B cell (primary cell): ENCODE measurements around the gene LRIG1. TPM values are rescaled to one million over a fixed set of nuclear protein-coding genes. Genes with fewer than 3 reads are reported as not detected.

Source experiments
- ATAC-seq: fragments of 200-7000 bp; cut with Tn5 transposase; one replicate; pipeline ENCODE4 v1.10.0; 2021; ENCODE audit warnings: low read depth, mild to moderate bottlenecking, moderate number of reproducible peaks, moderate library complexity
- CTCF ChIA-PET: fragments of 350-600 bp; sonication (Branson Sonifier 250); formaldehyde crosslinking; loops from one replicate; lab custom pipeline; 2021; ENCODE audit warnings: antibody characterized with exemption, inconsistent platforms; lab: Charles Lee
- POLR2A ChIA-PET: fragments of 350-600 bp; sonication (Branson Sonifier 250); formaldehyde crosslinking; loops from one replicate; lab custom pipeline; 2021; ENCODE audit warnings: antibody characterized with exemption; lab: Charles Lee
- DNase-seq: peaks from one replicate; pipeline ENCODE4 v3.0.0; 2013
- H2AFZ ChIP-seq: 2 replicates; pipeline ENCODE4 v1.6.1; 2012; ENCODE audit warnings: mild to moderate bottlenecking, low read depth, low read length; ENCODE audit not compliant: insufficient read depth, poor library complexity, severe bottlenecking
- H3K27ac ChIP-seq, 2 donors: 1 replicate in 1 of 2; 2 replicates in 1 of 2; pipeline ENCODE4 v1.5.1; 2012 to 2013; ENCODE audit warnings: low read length in 2 of 2, mild to moderate bottlenecking in 2 of 2, moderate library complexity in 1 of 2
- H3K27me3 ChIP-seq, 4 experiments: fragments of 200-600 bp in 1 of 4; sonication (generic) in 1 of 4; replicated peaks in 1 of 4; 1 replicate in 2 of 4; 2 replicates in 2 of 4; pipeline versions ENCODE4 v1.6.1 to v1.7.0; 2013 to 2016; ENCODE audit warnings: low read length in 3 of 4, mild to moderate bottlenecking in 2 of 4, mixed read lengths in 1 of 4, moderate library complexity in 1 of 4; ENCODE audit not compliant: insufficient read depth in 4 of 4, control insufficient read depth in 3 of 4; ENCODE audit errors: control extremely low read depth in 1 of 4
- H3K36me3 ChIP-seq, 2 experiments: replicated peaks in 1 of 2; 1 replicate in 1 of 2; 2 replicates in 1 of 2; pipeline versions ENCODE4 v1.6.1 to v1.7.1; 2013; ENCODE audit warnings: low read length in 1 of 2; ENCODE audit not compliant: insufficient read depth in 2 of 2, control insufficient read depth in 1 of 2; ENCODE audit errors: control extremely low read depth in 1 of 2, extremely low read depth in 1 of 2
- H3K4me1 ChIP-seq, 2 donors: fragments of 200-600 bp in 1 of 2; sonication (generic) in 1 of 2; 1 replicate in 1 of 2; 2 replicates in 1 of 2; pipeline versions ENCODE4 v1.5.1 to v1.6.1; 2013 to 2017; ENCODE audit warnings: low read length in 2 of 2; ENCODE audit not compliant: control insufficient read depth in 2 of 2, insufficient read depth in 2 of 2
- H3K4me2 ChIP-seq: replicated peaks from 2 replicates; pipeline ENCODE3; 2012; ENCODE audit warnings: mild to moderate bottlenecking, low read depth, low read length; ENCODE audit not compliant: poor library complexity, severe bottlenecking
- H3K4me3 ChIP-seq, 5 experiments: fragments of 200-600 bp in 1 of 5; sonication (generic) in 1 of 5; 1 replicate in 3 of 5; 2 replicates in 2 of 5; pipeline versions ENCODE4 v1.5.1 to v1.7.0; 2011 to 2016; ENCODE audit warnings: low read length in 4 of 5, mild to moderate bottlenecking in 4 of 5, low read depth in 2 of 5, control low read depth in 1 of 5, moderate library complexity in 1 of 5; ENCODE audit not compliant: insufficient read depth in 1 of 5; ENCODE audit errors: control extremely low read depth in 1 of 5, extremely low read depth in 1 of 5
- H3K79me2 ChIP-seq: fragments of 200-600 bp; sonication (generic); one replicate; pipeline ENCODE4 v1.6.0; 2016; ENCODE audit warnings: low read length; ENCODE audit not compliant: control insufficient read depth, insufficient read depth
- H3K9ac ChIP-seq: fragments of 200-600 bp; sonication (generic); 2 replicates; pipeline ENCODE4 v1.6.1; 2017; ENCODE audit warnings: mild to moderate bottlenecking, low read length, moderate library complexity
- H3K9me3 ChIP-seq, 3 donors: one replicate each; pipeline versions ENCODE4 v1.6.1 to v1.7.1; 2013; ENCODE audit warnings: low read length in 2 of 3; ENCODE audit not compliant: control insufficient read depth in 2 of 3, insufficient read depth in 1 of 3; ENCODE audit errors: control extremely low read depth in 1 of 3
- H4K20me1 ChIP-seq: 2 replicates; pipeline ENCODE4 v1.6.0; 2012; ENCODE audit warnings: mild to moderate bottlenecking, low read length; ENCODE audit not compliant: insufficient read depth, control insufficient read depth, poor library complexity, severe bottlenecking
- H3K27ac Mint-ChIP-seq: one replicate; pipeline ENCODE4 v1.8.0; 2021; ENCODE audit warnings: mixed read lengths
- H3K27me3 Mint-ChIP-seq: one replicate; pipeline ENCODE4 v1.8.0; 2021; ENCODE audit warnings: mixed read lengths
- H3K4me1 Mint-ChIP-seq: one replicate; pipeline ENCODE4 v1.8.0; 2021; ENCODE audit warnings: mixed read lengths
- H3K4me3 Mint-ChIP-seq: one replicate; pipeline ENCODE4 v1.8.0; 2021; ENCODE audit warnings: mixed read lengths
- H3K9me3 Mint-ChIP-seq: one replicate; pipeline ENCODE4 v1.8.0; 2022; ENCODE audit warnings: mixed read lengths; ENCODE audit not compliant: insufficient read depth
- CTCF ChIP-seq: fragments of 200-600 bp; IDR thresholded peaks from one replicate; pipeline ENCODE4 v1.8.0; 2022; ENCODE audit warnings: antibody characterized with exemption, mild to moderate bottlenecking
- EZH2 ChIP-seq: IDR thresholded peaks from 2 replicates; pipeline ENCODE4 v1.6.1; 2012; ENCODE audit warnings: borderline replicate concordance, low read depth, mild to moderate bottlenecking, moderate library complexity, low read length; ENCODE audit not compliant: insufficient read depth, poor library complexity, severe bottlenecking
- WGBS: methylation state at CpG from one replicate; pipeline ENCODE4 v1.1.5; 2013; ENCODE audit warnings: missing lambda C conversion rate; ENCODE audit not compliant: insufficient coverage; 5-methylcytosine and 5-hydroxymethylcytosine counted together
- intact Hi-C: fragments of 100-400 bp; cut with micrococcal nuclease; formaldehyde crosslinking; loops from one replicate; pipeline ENCODE4 v1.10.0; 2022
- polyA plus RNA-seq: library from polyadenylated mRNA; depleted of rRNA; stranded (reverse); fragments of >200 nt; gene quantifications from 2 replicates; pipeline ENCODE4 v1.2.3, GENCODE V29; 2012
- total RNA-seq, 2 donors: library from RNA; stranded (reverse); fragments of 120-200 nt in 1 of 2; gene quantifications; 1 replicate in 1 of 2; 2 replicates in 1 of 2; pipeline versions ENCODE4 v1.2.3 to v1.2.4, GENCODE V29; 2013 to 2022

LRIG1 gene
- total and polyA plus RNA-seq, 2 donors (not counting 1 experiment from before 2014, with no cell fraction given) = 9.2 to 12.4 TPM

- Histone ChIP-seq H3K4me1 (no peaks in the 10 kb centered on the region), H4K20me1 (no peaks in the 10 kb centered on the region), H2AFZ (no peak overlapping the region), H3K79me2 (no peaks in the 10 kb centered on the region), H3K4me2 (no peak overlapping the region), H3K27ac (no peak overlapping the region), H3K9me3 (no peaks in the 10 kb centered on the region), H3K4me3 (no peak overlapping the region), H3K27me3 (no peaks in the 10 kb centered on the region), H3K9ac (no peak overlapping the region), H3K36me3 (peaks cover 5 to 6% of the 10 kb centered on the region in 2 experiments)
- 100% methylated on average over 1 of the region's 5 CpGs for WGBS
- no peak for DNase-seq
- intact Hi-C loops = no loop called here
- H3K27me3 Mint-ChIP-seq = no peaks in the 10 kb centered on the region
- ChIA-PET POLR2A (no interaction called here), CTCF (interaction anchor here (1.1 kb wide), 1 partner anchor 10 kb away, joined by 3 read pairs; no protein-coding TSS in a partner anchor)
- H3K4me3 Mint-ChIP-seq = no peak overlapping the region
- H3K27ac Mint-ChIP-seq = no peak overlapping the region
- no peaks in the 10 kb centered on the region for H3K4me1 Mint-ChIP-seq
- no peak for TF ChIP-seq EZH2
- no peak for TF ChIP-seq CTCF
- H3K9me3 Mint-ChIP-seq = no peaks in the 10 kb centered on the region
- ATAC-seq = no peak
Measured at GRCh38 chr3:66365080-66365479, 135.7 kb downstream of the LRIG1 start.

DNA sequence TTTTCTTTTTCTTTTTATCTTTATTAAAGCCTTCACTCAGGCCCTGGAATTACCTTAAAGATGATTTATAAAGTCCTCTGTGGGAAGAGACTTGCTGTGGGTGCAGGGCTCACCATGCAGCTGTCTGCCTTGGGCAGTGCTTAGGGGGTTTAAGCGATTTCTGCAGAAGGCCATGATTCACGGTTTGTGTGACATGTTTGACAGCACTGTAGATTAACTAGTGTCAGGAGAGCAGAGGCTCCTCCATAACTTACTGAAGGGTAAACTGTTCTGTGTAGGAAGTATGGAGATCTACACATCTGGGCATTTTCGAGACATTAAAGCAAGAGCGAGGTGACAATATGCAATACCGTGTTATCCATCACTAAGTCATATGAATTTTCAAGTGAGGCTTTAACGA lies 137.7 kb downstream of the LRIG1 start:
- peaks cover 0 to 2% of the 10 kb centered on the region in 2 experiments for H3K36me3 ChIP-seq
- H3K27me3 ChIP-seq = no peaks in the 10 kb centered on the region
- ATAC-seq (no peak), DNase-seq (no peak)
- H3K4me1 ChIP-seq = no peaks in the 10 kb centered on the region
- Mint-ChIP-seq H3K27me3 (no peaks in the 10 kb centered on the region), H3K4me1 (no peaks in the 10 kb centered on the region), H3K9me3 (no peaks in the 10 kb centered on the region), H3K27ac (no peak overlapping the region), H3K4me3 (no peak overlapping the region)
- H3K79me2 ChIP-seq = no peaks in the 10 kb centered on the region
- no peak overlapping the region for H2AFZ ChIP-seq
- CTCF ChIA-PET = interaction anchor here (1.2 kb wide), 1 partner anchor 15 kb away, joined by 3 read pairs; no protein-coding TSS in a partner anchor
- no peak overlapping the region for H3K4me2 ChIP-seq
- H3K27ac ChIP-seq = no peak overlapping the region
- TF ChIP-seq EZH2 = no peak
- no peak for TF ChIP-seq CTCF
- no peaks in the 10 kb centered on the region for H3K9me3 ChIP-seq
- H3K4me3 ChIP-seq = no peak overlapping the region
- whole genome bisulfite sequencing = 100% methylated on average over 3 of the region's 6 CpGs
- no peak overlapping the region for H3K9ac ChIP-seq
- no peaks in the 10 kb centered on the region for H4K20me1 ChIP-seq
- POLR2A ChIA-PET = no interaction called here
- intact Hi-C loops = no loop called here
